WTC11 (cell line): ENCODE data around the gene LYPLA2.

Source experiments
- CREB1 ChIP-seq: sonication (generic); formaldehyde crosslinking; IDR thresholded peaks from 2 replicates; pipeline ENCODE4 v1.8.0; 2023; ENCODE audit warnings: mild to moderate bottlenecking, missing genetic modification reagents
- ELF4 ChIP-seq: sonication (generic); formaldehyde crosslinking; IDR thresholded peaks from 2 replicates; pipeline ENCODE4 v1.8.1; 2022; ENCODE audit warnings: low read depth, mild to moderate bottlenecking, moderate library complexity, missing genetic modification reagents
- ETV6 ChIP-seq: sonication (generic); formaldehyde crosslinking; IDR thresholded peaks from 2 replicates; pipeline ENCODE4 v1.8.1; 2022; ENCODE audit warnings: mild to moderate bottlenecking, missing genetic modification reagents
- FOXJ3 ChIP-seq: sonication (generic); formaldehyde crosslinking; IDR thresholded peaks from 2 replicates; pipeline ENCODE4 v1.9.0; 2021; ENCODE audit warnings: missing genetic modification reagents, mild to moderate bottlenecking, borderline replicate concordance
- JUN ChIP-seq: sonication (generic); formaldehyde crosslinking; IDR thresholded peaks from 2 replicates; pipeline ENCODE4 v1.8.0; 2023; ENCODE audit warnings: mild to moderate bottlenecking, missing genetic modification reagents
- SP1 ChIP-seq: sonication (generic); formaldehyde crosslinking; conservative IDR thresholded peaks from 2 replicates; pipeline ENCODE4 v1.8.1; 2022; ENCODE audit warnings: missing genetic modification reagents
- ZNF232 ChIP-seq: sonication (generic); formaldehyde crosslinking; IDR thresholded peaks from 2 replicates; pipeline ENCODE4 v1.8.0; 2022; ENCODE audit warnings: mild to moderate bottlenecking, missing genetic modification reagents
- TF ChIP-seq, protein P1 (sequence below): fragments of 200-600 bp; IDR thresholded peaks from 2 replicates; pipeline ENCODE4 v1.8.0; 2022; ENCODE audit warnings: antibody characterized with exemption
- TF ChIP-seq, protein P2 (sequence below): sonication (generic); formaldehyde crosslinking; IDR thresholded peaks from 2 replicates; pipeline ENCODE4 v1.8.1; 2023; ENCODE audit warnings: mild to moderate bottlenecking, missing genetic modification reagents, moderate library complexity
- TF ChIP-seq, protein P3 (sequence below): sonication (generic); formaldehyde crosslinking; IDR thresholded peaks from 2 replicates; pipeline ENCODE4 v1.8.1; 2023; ENCODE audit warnings: mild to moderate bottlenecking, missing genetic modification reagents, moderate library complexity
- TF ChIP-seq, protein P4 (sequence below): sonication (generic); formaldehyde crosslinking; conservative IDR thresholded peaks from 2 replicates; pipeline ENCODE4 v1.8.1; 2023; ENCODE audit warnings: mild to moderate bottlenecking, low read depth, missing genetic modification reagents, moderate library complexity
- TF ChIP-seq, protein P5 (sequence below): sonication (generic); formaldehyde crosslinking; IDR thresholded peaks from 2 replicates; pipeline ENCODE4 v1.8.1; 2022; ENCODE audit warnings: mild to moderate bottlenecking, moderate library complexity, missing genetic modification reagents

DNA sequence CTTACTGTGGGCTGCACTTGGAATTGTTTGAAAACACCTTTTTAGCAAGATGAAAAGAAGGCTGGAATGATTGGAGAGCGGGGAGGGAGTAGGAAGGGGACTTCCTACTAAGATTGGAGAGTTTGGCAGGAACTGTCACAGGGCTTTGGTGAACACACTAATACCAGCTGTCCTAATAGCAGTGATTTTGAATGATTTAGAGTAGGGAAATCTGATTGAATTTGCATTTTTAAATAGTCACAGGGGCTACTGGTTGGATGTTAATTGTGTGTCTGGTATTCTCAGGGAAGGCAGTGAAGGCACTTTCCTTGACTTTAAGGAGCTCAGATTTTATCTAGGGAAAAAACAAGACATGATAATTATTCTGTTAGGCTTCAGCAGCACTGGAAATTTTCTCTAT, 36.8 kb downstream of the LYPLA2 start:
- TF ChIP-seq JUN (CRISPR knock-in tag) (no peak), FOXJ3 (CRISPR knock-in tag) (no peak), ELF4 (CRISPR knock-in tag) (no peak), ETV6 (CRISPR knock-in tag) (no peak), CREB1 (CRISPR knock-in tag) (no peak), SP1 (no peak), ZNF232 (no peak)
- TF ChIP-seq, protein P1, sequence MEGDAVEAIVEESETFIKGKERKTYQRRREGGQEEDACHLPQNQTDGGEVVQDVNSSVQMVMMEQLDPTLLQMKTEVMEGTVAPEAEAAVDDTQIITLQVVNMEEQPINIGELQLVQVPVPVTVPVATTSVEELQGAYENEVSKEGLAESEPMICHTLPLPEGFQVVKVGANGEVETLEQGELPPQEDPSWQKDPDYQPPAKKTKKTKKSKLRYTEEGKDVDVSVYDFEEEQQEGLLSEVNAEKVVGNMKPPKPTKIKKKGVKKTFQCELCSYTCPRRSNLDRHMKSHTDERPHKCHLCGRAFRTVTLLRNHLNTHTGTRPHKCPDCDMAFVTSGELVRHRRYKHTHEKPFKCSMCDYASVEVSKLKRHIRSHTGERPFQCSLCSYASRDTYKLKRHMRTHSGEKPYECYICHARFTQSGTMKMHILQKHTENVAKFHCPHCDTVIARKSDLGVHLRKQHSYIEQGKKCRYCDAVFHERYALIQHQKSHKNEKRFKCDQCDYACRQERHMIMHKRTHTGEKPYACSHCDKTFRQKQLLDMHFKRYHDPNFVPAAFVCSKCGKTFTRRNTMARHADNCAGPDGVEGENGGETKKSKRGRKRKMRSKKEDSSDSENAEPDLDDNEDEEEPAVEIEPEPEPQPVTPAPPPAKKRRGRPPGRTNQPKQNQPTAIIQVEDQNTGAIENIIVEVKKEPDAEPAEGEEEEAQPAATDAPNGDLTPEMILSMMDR, result no peak
- TF ChIP-seq, protein P2, sequence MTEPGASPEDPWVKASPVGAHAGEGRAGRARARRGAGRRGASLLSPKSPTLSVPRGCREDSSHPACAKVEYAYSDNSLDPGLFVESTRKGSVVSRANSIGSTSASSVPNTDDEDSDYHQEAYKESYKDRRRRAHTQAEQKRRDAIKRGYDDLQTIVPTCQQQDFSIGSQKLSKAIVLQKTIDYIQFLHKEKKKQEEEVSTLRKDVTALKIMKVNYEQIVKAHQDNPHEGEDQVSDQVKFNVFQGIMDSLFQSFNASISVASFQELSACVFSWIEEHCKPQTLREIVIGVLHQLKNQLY, result no peak
- TF ChIP-seq, protein P3, sequence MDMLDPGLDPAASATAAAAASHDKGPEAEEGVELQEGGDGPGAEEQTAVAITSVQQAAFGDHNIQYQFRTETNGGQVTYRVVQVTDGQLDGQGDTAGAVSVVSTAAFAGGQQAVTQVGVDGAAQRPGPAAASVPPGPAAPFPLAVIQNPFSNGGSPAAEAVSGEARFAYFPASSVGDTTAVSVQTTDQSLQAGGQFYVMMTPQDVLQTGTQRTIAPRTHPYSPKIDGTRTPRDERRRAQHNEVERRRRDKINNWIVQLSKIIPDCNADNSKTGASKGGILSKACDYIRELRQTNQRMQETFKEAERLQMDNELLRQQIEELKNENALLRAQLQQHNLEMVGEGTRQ (CRISPR knock-in tag), result no peak
- TF ChIP-seq, protein P4, sequence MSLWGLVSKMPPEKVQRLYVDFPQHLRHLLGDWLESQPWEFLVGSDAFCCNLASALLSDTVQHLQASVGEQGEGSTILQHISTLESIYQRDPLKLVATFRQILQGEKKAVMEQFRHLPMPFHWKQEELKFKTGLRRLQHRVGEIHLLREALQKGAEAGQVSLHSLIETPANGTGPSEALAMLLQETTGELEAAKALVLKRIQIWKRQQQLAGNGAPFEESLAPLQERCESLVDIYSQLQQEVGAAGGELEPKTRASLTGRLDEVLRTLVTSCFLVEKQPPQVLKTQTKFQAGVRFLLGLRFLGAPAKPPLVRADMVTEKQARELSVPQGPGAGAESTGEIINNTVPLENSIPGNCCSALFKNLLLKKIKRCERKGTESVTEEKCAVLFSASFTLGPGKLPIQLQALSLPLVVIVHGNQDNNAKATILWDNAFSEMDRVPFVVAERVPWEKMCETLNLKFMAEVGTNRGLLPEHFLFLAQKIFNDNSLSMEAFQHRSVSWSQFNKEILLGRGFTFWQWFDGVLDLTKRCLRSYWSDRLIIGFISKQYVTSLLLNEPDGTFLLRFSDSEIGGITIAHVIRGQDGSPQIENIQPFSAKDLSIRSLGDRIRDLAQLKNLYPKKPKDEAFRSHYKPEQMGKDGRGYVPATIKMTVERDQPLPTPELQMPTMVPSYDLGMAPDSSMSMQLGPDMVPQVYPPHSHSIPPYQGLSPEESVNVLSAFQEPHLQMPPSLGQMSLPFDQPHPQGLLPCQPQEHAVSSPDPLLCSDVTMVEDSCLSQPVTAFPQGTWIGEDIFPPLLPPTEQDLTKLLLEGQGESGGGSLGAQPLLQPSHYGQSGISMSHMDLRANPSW, result no peak
- TF ChIP-seq, protein P5, sequence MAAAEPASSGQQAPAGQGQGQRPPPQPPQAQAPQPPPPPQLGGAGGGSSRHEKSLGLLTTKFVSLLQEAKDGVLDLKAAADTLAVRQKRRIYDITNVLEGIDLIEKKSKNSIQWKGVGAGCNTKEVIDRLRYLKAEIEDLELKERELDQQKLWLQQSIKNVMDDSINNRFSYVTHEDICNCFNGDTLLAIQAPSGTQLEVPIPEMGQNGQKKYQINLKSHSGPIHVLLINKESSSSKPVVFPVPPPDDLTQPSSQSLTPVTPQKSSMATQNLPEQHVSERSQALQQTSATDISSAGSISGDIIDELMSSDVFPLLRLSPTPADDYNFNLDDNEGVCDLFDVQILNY (CRISPR knock-in tag), result no peak
